Middle frontal gyrus (tissue), 1 donor: ENCODE data around the gene SNED1.

Experiments
- DNase-seq: peaks from one replicate; pipeline ENCODE4 v3.0.0-alpha.2; 2015; ENCODE audit warnings: low spot score; ENCODE audit errors: extremely low spot score

Gene SNED1

DNA sequence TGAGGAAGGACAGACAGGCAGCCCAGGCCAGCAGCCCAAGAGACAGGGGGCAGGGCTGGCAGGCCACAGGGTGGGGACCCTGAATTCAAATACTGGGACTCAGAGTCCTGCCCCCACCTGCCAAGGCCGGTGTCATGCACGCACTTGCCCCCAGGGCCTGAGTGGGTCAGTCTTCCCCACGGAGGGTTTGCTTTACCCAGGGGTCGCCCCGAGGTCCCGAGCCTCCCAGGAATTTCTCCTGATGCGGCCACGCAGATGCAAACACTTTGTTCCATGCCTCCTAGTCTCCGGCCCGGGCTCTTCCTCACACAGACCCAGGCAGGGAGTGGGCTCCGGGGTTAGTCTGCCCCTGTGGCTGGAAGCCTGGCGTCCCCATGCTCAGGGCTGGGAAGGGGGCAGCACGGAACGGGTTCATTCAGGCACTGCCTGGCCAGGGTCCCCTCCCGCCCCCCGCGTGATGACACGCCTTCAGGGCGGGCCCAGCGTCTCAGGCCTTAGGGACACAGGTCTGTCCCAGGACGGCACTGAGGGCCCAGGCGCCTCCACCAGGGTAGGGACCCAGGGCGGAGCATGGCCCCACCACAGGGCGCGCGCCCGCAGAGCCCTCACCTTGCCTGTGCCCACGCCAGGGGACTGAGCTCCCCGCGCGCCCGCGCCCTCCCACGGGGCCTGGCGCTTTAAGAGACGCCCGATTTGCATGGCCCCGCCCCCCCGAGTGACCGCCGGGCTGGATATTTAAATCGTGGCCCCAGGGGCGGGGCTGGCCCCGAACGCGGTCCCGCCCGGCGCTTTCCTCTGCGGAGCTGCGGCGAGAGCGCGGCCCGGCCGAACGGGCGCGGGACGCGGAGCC is at the start of gene SNED1:
TSS of gene SNED1 (plus strand) at position 763 of the 850 bp plus-strand sequence. CDS start 220 bp downstream, outside the sequence.
- DNase-seq, result no peak

DNA sequence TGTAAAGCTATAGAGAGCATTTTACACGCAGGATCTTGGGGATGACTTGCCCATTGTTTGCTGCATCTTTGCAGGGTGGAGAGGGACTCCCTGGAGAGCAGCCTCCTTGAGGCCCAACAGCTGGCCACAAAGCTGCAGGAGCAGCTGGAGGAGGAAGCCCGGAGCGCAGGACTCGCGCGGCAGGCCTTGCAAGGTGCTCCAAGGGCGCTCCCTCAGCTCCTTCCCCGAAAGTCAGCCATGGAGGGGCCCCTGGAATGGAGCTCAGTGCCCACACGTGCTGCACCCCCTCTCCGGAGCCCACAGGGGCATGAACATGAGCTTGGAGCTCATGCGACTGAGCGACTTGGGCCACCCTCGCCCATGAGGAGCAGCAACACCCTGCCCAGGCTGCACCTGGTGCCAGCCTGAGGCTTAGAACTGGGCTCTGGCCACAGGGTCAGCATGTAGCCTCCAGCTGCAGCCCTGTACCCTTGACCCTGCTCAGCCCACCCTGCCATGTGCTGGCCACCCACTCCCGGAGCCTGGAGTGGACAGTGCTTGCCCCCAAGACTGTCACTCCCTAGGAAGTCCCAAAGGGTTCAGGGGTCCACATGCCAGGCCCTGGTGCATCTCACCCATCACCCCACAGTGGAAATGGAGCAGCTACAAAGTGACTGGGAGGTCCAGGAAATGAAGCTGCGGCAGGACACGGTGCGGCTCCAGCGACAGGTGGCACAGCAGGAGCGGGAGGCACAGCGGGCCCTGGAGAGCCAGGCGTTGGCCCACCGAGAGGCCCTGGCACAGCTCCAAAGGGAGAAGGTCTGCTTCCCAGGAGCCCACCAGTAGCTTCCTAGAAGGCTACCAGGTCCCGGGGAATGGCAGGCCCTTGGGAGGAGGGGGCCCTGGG is 49.3 kb upstream of the SNED1 start:
- DNase-seq, result no peak

DNA sequence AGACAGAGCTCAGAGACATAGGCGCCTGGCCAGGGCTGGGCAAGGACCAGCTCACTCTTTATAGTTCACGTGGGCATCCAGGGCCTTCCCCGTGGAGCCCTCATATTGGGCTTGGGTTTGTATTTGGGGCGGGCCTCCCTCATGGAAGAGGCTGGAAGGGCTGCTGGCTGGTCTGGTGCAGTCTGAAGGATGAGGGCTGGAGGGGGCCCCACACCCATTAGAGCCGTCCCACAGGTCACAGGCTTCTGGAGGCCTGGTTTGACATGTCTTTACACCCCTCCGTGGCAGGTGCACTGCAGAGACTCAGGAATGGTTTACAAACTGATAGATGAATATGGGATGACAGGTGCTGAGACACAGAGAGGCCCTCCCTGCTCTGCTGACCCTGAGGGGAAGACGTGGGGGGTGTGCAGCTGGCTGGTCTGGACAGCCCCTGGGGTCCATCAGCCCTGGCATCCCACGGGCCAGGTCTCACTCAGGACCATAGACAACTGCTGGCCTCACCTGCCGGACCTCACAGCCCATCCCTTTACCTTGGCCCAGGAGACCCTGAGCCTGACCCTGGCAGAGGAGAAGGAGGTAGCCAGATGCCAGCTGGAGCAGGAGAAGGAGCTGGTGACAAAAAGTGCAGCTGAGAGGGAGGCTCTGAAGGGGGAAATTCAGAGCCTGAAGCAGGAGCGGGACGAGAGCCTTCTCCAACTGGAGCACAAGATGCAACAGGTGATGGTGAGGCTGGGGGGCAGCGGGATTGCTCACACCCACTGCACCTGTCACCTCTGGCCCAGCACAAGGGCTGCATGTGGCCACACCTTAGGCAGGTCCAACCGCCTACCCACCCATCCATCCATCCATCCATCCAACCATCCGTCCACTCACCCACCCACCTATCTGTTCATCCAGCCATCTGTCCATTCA is 48.4 kb upstream of the SNED1 start:
- no peak for DNase-seq

DNA sequence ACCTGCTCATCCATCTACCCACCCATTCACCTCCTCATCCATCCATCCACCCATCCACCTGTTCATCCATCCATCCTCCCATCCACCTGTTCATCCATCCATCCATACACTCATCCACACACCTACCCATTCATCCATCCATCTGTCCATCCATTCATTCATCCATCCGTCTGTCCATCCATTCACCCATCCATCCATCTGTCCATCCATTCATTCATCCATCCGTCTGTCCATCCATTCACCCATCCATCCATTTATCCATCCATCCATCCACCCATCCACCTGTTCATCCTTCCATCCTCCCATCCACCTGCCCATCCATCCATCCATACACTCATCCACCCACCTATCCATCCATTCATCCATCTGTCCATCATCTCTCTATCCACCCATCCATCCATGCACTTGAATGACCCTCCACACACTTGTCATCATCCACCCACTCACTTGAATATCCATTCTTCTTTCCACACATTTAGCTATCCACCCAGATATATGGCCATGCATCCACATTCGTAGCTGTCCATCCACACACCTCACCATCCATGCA is 47.3 kb upstream of the SNED1 start:
- no peak for DNase-seq

DNA sequence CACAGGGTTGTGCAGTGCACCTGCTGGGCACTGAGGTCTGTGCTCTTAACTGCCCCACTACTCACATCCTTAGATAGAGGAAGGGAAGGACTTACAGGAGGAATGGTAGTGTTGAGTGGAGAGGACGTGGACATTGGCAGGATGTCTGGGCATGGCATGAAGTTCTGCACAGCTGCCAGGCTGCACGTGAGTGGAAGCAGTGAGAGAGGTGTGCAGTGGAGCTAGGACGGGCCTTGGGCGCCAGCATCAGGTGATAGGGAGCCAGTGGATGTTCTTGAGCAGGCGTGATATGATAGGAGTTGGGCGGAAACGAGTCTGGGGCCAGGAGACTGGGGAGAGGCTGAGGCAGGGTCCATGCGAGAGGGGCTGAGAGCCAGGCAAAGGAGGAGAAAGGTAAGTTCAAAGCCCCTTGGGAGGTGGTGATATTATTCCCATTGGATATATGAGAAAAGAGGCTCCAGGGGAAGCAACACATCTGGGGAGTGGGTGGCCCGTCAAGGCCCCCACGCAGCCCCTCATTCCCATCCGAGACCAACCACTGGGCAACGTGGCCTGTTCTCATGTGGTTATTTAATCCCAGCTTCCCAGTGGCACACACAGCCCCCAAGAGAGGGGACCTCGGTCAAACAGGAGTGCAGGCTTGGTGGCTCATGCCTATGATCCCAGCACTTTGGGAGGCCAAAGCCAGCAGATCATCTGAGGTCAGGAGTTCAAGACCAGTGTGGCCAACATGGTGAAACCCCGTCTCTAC is 45.7 kb upstream of the SNED1 start:
- no peak for DNase-seq

DNA sequence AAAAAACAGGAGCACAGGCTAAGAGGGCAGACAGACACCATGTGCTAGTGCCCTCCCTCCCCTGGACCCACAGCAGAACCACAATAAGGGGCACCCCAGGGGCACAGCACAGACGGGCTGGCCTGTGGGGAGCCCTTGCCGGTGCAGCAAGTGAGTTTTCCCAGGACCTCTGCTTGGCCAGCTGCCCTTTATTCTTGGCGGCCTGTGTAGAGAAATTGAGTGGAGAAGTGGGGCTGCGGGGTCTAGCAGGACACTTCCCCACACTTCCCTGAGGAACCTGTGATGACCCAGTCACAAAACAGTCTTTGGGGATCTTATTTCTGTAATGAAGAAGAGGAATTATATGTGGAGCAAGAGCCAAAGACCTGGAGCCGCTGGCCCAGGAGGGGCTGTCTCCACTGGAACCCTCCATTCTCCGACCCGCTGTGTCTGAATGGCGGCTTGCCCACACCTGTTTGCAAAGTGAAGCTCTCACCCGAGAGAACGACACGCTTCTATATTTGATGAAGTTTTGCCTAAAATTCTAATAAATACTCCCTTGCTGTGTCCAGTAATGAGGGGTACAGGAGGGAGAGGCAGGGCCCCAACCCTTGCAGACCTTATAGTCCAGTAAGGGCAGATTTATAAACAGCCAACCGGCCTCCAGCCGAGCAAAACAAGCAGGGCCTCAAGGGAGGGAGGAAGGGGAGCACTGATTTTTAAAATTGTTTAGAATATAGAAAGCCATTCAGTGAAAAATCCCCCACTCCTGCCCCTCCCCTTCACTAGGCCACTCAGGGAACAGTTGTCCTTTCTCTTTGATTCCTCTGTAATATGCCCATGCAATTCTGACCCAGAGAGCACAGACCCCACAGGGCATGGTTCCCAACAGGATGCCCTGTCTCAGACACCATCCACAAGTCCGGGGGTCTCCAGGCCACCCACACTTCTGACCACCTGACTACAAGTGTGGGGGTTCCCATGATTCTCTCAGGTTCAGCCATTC is 44.7 kb upstream of the SNED1 start:
- DNase-seq, result no peak

DNA sequence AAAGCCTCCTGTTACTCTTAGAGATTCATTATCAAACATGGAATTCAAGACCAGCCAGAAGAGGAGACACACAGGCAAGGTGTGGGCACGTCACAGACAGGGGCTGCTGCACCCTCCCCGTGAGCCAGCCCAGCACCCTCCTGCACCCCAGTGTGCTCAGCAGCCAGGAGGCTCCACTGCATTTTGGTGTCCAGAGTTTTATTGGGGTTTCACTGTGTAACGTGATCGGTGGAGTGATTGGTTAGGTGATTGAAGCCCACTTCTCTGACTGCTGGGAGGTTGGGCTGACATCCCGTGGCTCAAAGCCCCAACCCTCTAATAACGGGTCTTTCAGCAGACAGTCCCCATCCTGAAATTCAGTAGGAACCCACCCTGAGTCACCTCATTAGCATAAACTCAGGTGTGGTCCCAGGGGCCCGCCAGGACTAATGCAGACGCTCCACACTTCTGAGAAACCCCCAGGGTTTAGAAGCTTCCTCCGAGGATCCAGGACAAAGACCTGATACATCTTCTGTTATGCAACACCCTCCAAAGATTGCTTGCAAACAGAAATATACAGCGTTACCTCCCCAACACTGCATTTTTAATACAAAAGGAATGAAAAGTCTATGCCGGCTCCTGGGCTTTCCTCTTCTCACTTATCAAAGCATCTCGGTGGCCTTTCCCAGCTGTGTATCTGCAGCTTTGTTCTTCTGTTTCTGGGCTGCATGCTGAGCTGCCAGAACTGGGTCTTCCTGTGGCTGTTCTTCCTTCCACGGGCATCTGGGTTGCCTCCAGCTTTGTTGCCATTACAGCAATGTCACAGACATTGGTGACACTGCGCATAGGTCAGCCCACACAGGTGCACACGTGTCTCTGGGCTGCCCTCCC is 43.7 kb upstream of the SNED1 start:
- DNase-seq, result no peak

DNA sequence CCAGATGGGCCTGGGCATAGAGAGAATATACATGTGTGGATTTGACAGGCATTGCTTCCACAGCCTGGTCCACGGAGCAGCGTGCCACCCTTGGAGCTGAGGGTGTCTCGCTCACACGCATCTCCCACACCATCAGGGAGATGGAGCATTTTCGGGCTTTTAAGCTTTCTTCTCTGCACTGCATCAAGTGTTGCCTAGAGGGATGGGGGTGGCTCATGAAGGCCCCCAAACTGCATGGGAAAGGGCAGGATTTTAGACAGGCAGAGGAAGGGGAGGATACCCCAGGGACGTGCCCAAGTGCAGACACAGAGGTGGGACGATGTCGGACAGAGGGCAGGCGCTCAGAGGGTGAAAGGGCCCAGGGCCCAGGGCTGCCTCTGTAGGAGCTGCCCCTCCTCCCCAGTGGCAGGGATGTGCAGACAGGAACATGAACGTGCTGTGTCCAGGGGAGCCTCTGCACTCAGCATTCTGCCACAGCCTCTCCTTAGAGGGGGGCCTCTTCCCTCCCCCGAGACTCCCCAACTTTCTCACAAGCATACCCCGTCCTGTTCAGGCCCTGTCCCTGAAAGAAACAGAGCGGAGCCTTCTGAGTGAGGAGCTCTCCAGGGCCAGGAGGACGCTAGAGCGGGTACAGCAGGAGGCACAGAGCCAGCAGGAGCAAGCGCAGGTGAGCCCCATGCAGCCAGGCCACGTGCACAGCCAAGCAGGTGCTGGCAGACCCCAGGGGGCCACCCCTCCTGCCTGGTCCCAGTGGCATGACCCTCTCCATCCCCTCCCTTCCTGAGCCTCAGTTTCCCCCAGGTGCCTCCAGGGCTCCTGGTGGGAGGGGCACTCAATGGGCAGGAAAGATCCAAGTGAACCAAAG is 42.9 kb upstream of the SNED1 start:
- no peak for DNase-seq

DNA sequence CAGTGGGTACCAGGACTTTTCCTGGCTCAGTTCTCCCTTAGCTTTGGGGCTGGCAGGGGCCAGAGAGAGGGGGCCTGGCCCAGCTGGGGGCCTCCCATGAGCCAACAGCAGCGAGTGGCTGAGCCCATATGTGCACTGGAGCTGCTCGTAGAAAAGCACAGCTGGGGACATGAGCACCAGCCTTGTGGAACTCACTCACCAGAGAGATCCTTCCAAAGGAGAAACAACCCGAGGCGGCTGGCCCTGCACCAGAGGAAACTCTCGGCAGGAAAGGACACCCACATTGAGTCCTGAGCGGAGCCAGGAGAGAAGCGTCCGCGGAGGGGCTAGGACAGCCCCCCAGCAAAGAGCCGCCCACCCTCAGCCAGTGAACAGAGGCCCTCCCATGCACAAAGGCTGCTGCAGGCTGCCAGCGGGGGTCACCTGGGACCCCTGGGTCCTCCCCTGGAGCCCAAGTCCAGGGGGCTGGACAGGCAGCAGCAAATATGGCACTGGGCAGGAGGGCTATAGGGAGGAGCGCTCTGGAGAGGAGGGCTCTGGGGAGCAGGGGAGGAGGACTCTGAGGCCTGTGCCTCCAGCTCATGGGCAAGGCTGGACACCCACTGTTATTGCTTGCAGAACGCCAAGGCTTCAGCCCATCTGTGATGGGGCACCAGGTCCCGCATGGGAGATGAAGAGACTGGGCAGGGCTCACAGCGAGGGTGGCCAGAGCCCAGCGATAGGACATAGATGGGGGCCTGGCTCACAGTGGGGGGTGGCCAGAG is 42.1 kb upstream of the SNED1 start:
- DNase-seq, result no peak

DNA sequence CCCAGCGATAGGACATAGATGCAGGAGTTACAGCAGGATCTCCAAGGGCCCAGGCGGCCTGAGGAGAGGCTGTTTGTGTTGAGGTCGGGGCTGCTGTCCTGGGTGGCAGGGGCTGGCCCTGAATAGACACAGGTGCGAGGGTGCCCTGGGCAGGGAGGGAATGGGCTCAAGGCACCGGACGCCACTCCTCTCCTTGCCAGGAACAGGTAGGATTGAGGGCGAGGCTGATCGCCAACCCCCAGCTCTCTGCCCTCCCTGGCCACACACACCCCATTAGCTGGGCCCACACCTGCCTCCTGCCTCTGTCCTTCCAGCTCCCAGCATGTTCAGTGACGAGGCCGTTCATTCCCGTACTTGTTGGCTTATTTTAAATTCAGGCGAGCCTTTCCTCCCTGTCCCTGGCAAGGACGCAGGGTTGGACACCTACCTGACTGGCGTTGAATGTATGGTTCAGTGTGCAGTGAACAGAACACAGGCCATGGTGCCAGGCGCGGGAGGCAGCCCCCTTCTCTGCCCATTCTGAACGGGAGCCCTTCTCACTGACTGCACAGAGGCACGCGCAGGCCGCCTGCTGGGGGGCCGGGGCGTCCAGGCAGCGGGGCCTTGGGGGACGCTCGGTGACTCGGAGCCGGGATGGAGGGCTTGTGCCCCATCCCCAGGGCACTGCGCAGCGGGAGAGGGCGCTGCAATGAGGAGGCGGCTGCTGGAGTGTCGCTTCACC is 41.3 kb upstream of the SNED1 start:
- DNase-seq, result no peak

DNA sequence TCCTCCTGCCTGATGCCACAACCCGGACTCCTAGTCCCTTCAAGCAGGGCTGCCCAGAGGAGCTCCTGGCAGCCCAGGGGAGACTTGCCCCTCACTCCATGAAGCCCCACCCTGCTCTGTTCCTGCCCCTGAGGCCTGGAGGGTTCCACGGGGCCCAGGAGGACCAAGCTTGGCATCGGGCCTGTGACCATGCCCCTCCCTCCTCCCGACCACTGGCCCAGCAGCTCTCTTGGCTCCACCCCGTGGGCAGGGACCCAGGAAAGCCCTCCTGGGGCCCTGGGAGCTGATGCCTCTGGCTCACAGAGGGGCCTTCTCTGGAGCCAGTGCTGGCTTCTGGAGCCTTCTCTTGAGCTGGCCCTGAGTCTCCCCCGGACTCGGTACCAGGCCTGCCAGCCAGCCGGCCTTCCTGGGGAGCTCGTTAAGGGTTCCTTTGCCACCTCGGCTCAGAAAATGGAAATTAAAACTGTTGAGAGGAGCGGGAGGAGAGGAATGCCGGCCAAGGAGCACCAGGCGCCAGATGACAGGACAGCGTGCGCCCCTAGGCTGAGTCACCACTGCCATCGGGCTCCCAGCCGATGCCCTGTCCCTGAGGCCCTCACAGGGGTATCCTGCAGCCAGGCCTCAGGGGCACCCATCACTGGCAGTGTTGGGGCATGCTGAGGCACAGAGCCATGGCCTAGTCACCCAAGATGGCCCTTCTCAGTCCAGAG is 40.6 kb upstream of the SNED1 start:
- no peak for DNase-seq

DNA sequence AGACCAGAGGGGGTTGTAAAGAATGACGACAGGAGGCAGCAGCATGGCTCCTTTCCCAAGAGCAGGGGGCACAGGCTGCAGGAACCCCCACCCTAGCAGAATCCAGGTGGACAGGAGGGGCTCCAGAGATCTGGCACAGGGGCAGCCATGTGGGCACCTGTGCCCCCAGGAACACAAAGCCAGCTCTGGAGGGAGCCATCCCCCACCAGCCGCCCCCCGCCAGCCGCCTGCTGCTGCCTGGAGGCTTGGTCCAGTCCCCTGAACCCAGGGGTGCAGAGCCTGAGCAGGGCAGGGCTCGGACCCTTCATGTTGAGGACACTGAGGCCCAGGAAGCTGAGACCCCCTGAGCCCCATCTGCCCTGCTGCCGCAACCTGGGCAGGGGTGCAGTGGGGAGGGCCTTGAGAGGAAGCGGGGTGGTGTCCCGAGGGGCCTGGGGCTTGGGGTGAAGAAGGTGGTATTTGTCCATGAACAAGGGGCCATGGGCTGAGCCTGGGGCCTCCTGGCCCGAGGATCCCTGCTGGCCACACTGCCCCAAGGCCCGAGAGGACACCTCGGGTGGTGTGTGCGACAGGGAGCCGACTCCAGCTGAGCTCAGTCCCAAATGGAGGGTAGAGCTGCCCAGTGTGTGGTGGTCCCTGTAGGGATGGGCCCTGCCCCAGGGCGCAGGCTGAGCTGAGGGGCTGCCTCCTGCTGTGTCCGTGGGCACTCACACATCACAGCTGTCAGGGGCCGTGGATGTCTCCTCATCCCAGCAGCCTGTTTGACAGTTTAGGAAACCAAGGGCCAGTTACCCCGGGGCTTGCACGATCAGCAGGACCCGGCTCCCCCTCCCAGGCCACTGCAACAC is 39.8 kb upstream of the SNED1 start:
- DNase-seq, result no peak

DNA sequence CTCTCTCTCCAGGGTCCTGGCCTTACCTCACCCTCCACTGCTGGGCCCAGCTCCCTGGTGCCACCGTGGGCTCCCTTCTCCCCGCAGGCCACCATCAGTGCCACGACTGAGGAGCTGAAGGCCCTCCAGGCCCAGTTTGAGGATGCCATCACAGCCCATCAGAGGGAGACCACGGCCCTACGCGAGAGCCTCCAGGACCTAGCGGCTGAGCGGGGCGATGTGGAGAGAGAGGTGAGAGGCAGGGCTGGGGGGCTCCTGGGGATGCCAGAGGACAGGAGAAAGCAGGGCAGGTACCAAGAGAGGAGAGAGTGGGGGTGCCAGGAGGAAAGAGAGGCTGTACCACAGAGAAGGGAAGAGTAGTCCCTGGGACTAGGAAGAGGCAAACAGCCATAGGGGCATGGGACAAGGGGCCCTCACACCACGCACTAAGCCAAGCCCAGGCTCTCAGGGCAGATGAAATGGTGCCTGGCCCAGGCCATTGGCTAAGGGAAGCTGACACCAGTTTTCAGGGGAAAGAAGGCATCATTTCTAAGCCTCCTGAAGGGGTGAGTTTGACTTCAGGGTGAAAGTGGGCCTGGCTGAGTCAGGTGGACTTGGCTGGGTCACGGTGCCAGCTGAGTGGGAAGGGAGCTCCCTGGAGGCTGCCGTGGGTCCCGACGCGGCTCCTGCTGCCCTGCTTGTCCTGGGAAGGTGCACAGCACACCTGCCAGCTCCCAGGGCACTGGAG is 39.0 kb upstream of the SNED1 start:
- no peak for DNase-seq

DNA sequence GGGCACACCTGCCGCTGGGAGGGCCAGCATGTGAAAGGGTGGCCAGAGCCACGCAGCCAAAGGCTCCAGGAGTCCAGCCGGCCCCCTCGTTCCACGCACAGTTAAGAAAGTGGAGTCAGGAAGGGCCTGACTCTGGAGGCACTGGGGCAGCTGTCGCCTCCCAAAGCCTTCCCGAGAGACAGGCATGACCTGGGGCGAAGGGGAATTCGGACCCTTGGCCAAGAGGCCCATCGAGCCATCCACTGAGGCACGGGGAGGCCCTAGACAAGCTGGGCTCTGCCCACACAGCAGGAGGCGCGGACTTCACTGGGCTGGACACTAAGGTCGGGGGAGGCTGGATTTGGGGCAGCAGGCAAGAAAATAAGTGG is 38.5 kb upstream of the SNED1 start:
- no peak for DNase-seq
